ENCODE measurements around the gene PROX2. TPM values are rescaled to one million over a fixed set of nuclear protein-coding genes. Genes with fewer than 3 reads are reported as not detected.

PROX2 gene
- total RNA-seq, 1 donor from 2014 or later: not detected

DNA sequence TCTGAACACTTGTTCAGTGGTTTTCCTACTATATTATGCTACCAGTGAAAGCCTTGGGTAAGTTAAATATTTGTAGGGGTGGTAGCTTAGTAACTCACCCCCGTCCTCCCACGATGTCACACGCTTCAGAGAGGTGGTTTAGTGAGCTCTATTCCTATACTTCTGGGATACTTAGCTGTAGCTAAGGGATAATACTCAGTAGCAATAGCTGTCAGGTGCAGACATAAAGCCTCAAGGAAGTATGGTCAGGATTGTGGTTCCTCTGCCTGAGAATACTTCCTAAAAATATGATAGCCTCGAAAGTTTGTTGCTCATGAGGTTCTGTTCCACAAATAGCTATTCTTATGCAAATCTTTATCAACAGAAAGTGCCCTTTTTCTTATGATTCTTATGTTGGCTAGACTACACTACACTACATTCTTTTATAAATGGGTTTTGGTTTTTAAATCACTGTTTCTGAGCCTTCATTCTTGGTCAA is 17.7 kb upstream of the PROX2 start:
- TF ChIP-seq, protein P1, sequence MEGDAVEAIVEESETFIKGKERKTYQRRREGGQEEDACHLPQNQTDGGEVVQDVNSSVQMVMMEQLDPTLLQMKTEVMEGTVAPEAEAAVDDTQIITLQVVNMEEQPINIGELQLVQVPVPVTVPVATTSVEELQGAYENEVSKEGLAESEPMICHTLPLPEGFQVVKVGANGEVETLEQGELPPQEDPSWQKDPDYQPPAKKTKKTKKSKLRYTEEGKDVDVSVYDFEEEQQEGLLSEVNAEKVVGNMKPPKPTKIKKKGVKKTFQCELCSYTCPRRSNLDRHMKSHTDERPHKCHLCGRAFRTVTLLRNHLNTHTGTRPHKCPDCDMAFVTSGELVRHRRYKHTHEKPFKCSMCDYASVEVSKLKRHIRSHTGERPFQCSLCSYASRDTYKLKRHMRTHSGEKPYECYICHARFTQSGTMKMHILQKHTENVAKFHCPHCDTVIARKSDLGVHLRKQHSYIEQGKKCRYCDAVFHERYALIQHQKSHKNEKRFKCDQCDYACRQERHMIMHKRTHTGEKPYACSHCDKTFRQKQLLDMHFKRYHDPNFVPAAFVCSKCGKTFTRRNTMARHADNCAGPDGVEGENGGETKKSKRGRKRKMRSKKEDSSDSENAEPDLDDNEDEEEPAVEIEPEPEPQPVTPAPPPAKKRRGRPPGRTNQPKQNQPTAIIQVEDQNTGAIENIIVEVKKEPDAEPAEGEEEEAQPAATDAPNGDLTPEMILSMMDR (IDR thresholded peaks at IDR 0.05; ENCODE audit: insufficient read depth, low read length, severe bottlenecking): no peak
- no peak for DNase-seq (ENCODE audit: low read depth)
- Histone ChIP-seq H3K4me3 (ENCODE audit: low read depth, low read length) (no peak overlapping the region), H3K27me3 (ENCODE audit: control insufficient read depth, insufficient read depth, low read length) (no peaks in the 10 kb centered on the region), H3K36me3 (ENCODE audit: control insufficient read depth, insufficient read depth, low read length) (peaks cover 37% of the 10 kb centered on the region)
- no peak for FAIRE-seq

DNA sequence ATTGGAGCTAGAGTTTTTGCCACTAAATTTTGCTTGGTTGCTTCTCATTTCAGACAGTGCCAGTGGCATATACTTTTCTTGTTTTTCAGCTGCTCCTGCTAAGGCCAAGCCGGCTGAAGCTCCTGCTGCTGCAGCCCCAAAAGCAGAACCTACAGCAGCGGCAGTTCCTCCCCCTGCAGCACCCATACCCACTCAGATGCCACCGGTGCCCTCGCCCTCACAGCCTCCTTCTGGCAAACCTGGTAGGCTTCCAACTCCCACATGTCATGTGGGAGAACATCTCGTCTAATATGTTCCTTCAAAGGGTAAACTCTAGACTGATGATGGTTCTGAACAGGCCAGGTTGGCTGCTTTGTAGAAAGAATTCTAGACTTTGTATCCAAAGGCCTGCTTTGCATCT is 16.8 kb upstream of the PROX2 start:
- TF ChIP-seq, protein P1 (IDR thresholded peaks at IDR 0.05; ENCODE audit: insufficient read depth, low read length, severe bottlenecking): no peak
- no peaks in the 10 kb centered on the region for H3K27me3 ChIP-seq (ENCODE audit: control insufficient read depth, insufficient read depth, low read length)
- peaks cover 31% of the 10 kb centered on the region for H3K36me3 ChIP-seq (ENCODE audit: control insufficient read depth, insufficient read depth, low read length)
- H3K4me3 ChIP-seq (ENCODE audit: low read depth, low read length): no peak overlapping the region
- FAIRE-seq (no peak), DNase-seq (ENCODE audit: low read depth) (no peak)

DNA sequence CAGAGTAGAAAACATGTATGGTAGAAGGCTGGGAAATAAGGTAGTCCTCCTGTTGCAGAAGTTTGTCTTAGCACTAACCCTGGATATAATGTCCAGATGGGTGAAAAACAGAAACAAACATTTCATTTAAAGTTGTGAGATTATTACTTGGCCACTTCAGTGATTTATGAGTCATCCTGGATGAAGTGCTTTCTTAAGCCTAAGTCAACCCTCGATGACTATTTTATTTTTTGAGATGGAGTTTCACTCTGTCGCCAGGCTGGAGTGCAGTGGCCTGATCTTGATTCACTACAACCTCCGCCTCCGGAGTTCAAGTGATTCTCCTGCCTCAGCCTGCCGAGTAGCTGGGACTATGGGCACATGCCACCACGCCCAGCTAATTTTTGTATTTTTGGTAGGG is 15.9 kb upstream of the PROX2 start:
- FAIRE-seq (no peak), DNase-seq (ENCODE audit: low read depth) (peak; percentile 46)
- no peaks in the 10 kb centered on the region for H3K27me3 ChIP-seq (ENCODE audit: control insufficient read depth, insufficient read depth, low read length)
- H3K36me3 ChIP-seq (ENCODE audit: control insufficient read depth, insufficient read depth, low read length): peaks cover 29% of the 10 kb centered on the region
- TF ChIP-seq, protein P1 (IDR thresholded peaks at IDR 0.05; ENCODE audit: insufficient read depth, low read length, severe bottlenecking): no peak
- H3K4me3 ChIP-seq (ENCODE audit: low read depth, low read length): no peak overlapping the region

DNA sequence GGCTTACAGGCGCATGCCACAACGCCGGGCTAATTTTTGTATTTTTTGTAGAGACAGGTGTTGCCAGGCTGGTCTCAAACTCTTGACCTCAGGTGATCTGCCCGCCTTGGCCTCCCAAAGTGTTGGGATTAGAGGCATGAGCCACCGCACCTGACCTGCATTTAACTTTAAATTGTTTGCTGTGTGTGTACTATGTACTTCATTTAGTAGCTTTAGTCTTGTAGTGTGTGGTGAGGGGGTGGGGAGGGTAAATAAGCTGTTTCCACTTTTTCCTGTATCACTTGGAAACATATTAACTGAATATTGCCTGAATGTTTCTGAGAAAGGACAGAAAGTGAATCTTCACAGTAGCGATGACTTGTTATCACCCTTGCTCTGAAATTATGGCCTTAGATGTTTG is 14.3 kb upstream of the PROX2 start:
- FAIRE-seq (no peak), DNase-seq (ENCODE audit: low read depth) (no peak)
- TF ChIP-seq, protein P1 (IDR thresholded peaks at IDR 0.05; ENCODE audit: insufficient read depth, low read length, severe bottlenecking): no peak
- Histone ChIP-seq H3K4me3 (ENCODE audit: low read depth, low read length) (no peak overlapping the region), H3K36me3 (ENCODE audit: control insufficient read depth, insufficient read depth, low read length) (peaks cover 20% of the 10 kb centered on the region), H3K27me3 (ENCODE audit: control insufficient read depth, insufficient read depth, low read length) (no peaks in the 10 kb centered on the region)

DNA sequence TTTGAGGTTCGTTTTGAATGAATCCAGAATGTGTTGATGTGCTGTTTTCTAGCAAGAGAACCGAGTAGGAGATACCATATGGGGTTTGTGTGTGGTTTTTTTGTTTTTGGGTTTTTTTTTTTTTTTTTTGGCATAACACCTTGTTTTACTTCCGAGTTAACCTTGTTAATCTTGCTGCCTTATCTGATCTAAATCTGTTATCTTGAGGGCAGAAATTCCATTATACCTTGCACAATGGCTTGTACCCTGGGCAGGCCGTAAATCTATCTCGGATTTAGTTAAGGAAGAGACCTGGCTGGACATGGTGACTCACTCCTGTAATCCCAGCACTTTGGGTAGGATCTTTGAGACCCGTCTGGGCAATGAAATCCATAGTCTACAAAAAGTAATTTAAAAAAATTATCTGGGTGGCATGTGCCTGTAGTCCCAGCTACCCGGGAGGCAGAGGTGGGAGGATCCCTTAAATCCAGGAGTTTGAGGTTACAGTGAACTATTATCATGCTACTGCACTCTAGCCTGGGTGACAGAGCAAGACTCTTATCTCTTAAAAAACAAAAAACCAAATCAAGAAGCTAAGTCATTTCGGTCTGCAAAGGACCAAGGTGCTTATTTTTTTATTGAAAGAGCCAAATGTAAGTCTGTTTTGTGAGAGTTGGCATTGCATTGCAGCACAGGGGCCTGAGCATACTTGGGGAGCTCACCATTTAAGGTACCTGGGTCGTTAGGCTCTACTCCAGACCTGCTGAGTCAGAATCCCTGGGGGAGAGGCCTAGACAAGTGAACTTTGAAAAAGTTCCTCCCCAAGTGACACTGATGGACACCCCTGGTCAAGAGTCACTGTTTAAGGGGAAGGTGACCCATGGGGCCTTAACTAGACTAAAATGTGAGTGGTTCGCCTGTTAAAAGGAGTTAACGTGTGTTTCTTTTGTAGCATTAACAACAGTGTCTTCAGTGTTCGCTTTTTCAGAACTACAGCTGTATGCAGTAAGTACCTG is 12.5 kb upstream of the PROX2 start:
- peaks cover 13% of the 10 kb centered on the region for H3K36me3 ChIP-seq (ENCODE audit: control insufficient read depth, insufficient read depth, low read length)
- TF ChIP-seq, protein P1 (IDR thresholded peaks at IDR 0.05; ENCODE audit: insufficient read depth, low read length, severe bottlenecking): no peak
- peak; percentile 39 for DNase-seq (ENCODE audit: low read depth)
- no peaks in the 10 kb centered on the region for H3K27me3 ChIP-seq (ENCODE audit: control insufficient read depth, insufficient read depth, low read length)
- FAIRE-seq: no peak
- no peak overlapping the region for H3K4me3 ChIP-seq (ENCODE audit: low read depth, low read length)

All from bronchial epithelial cell (primary cell).